ENCODE data around the gene AIF1L.

AIF1L gene

GRCh38 chr9:131167146-131167692 lies 70.9 kb downstream of the AIF1L start:
- no peak for DNase-seq (ENCODE audit: low read depth in 2 of 2)

GRCh38 chr9:131167936-131168335 lies 71.6 kb downstream of the AIF1L start:
- no peak for DNase-seq (ENCODE audit: low read depth in 2 of 2)

- DNase-seq (ENCODE audit: low read depth in 2 of 2): no peak
Observed at GRCh38 chr9:131169563-131170240, 73.4 kb downstream of the AIF1L start.
